Endothelial cell of umbilical vein (primary cell): Measurements from ENCODE around the gene DDI1. TPM values are rescaled to one million over a fixed set of nuclear protein-coding genes. Genes with fewer than 3 reads are reported as not detected.

Experiments used
- BruUV-seq: library from RNA; stranded (reverse); fragments of 400-500 nt; replicated peaks from 2 replicates; lab custom pipeline; 2021; lab: Mats Ljungman, UMichigan
- CTCF ChIA-PET: fragments of 300-600, 350-600 bp; sonication (Branson Sonifier 250); formaldehyde crosslinking; loops from one replicate; lab custom pipeline; 2021; ENCODE audit warnings: antibody characterized with exemption, inconsistent platforms; lab: Charles Lee
- POLR2A ChIA-PET: fragments of 300-600, 350-600 bp; sonication (Branson Sonifier 250); formaldehyde crosslinking; loops from one replicate; lab custom pipeline; 2021; ENCODE audit warnings: antibody characterized with exemption, inconsistent platforms; lab: Charles Lee
- DNase-seq: peaks from one replicate; pipeline ENCODE4 v3.0.0-alpha.2; 2011; ENCODE audit warnings: low read depth, low spot score
- FAIRE-seq: peaks from 2 replicates; lab custom pipeline; 2011; peaks lifted over from hg19 to GRCh38; lab: Jason Lieb, UNC
- H2AFZ ChIP-seq: 2 replicates; pipeline ENCODE4 v1.6.0; 2012; ENCODE audit warnings: low read depth, low read length, control low read depth, inconsistent platforms
- H3K27ac ChIP-seq: 2 replicates; pipeline ENCODE4 v1.5.1; 2011; ENCODE audit warnings: low read depth, mild to moderate bottlenecking, control low read depth, low read length, moderate library complexity; ENCODE audit not compliant: insufficient read depth
- H3K27me3 ChIP-seq, 2 experiments: 2 replicates each; pipeline versions ENCODE4 v1.6.0 to v1.6.1; 2011; ENCODE audit warnings: low read length in 2 of 2, mixed read lengths in 1 of 2; ENCODE audit not compliant: control insufficient read depth in 2 of 2, insufficient read depth in 2 of 2
- H3K36me3 ChIP-seq, 2 experiments: 2 replicates in 1 of 2; 3 replicates in 1 of 2; pipeline ENCODE4 v1.5.1; 2011; ENCODE audit warnings: low read length in 2 of 2, mild to moderate bottlenecking in 1 of 2, moderate library complexity in 1 of 2; ENCODE audit not compliant: control insufficient read depth in 2 of 2, insufficient read depth in 2 of 2; ENCODE audit errors: extremely low read depth in 1 of 2
- H3K4me1 ChIP-seq: 3 replicates; pipeline ENCODE4 v1.5.1; 2011; ENCODE audit warnings: mild to moderate bottlenecking, low read length; ENCODE audit not compliant: control insufficient read depth, insufficient read depth; ENCODE audit errors: extremely low read depth
- H3K4me2 ChIP-seq: 2 replicates; pipeline ENCODE4 v1.6.1; 2011; ENCODE audit warnings: low read length, control low read depth, mixed read lengths; ENCODE audit not compliant: insufficient read depth
- H3K4me3 ChIP-seq, 3 experiments: fragments of 200-600 bp in 1 of 3; sonication (generic), shearing (Covaris generic) in 1 of 3; replicated peaks in 1 of 3; 2 replicates each; pipeline ENCODE4 v1.5.1; 2011 to 2016; ENCODE audit warnings: control low read depth in 3 of 3, low read length in 3 of 3, mild to moderate bottlenecking in 2 of 3, inconsistent platforms in 1 of 3, low read depth in 1 of 3, moderate library complexity in 1 of 3; ENCODE audit not compliant: insufficient read depth in 1 of 3
- H3K79me2 ChIP-seq: 2 replicates; pipeline ENCODE4 v1.6.0; 2012; ENCODE audit warnings: low read length, inconsistent platforms; ENCODE audit not compliant: control insufficient read depth, insufficient read depth
- H3K9ac ChIP-seq: replicated peaks from 2 replicates; pipeline ENCODE3; 2011; ENCODE audit warnings: low read length, control low read depth; ENCODE audit not compliant: insufficient read depth; ENCODE audit errors: extremely low read depth
- H3K9me1 ChIP-seq: replicated peaks from 3 replicates; pipeline ENCODE4 v1.6.0; 2011; ENCODE audit warnings: mild to moderate bottlenecking, low read length; ENCODE audit not compliant: control insufficient read depth, insufficient read depth; ENCODE audit errors: extremely low read depth
- H3K9me3 ChIP-seq: replicated peaks from 2 replicates; pipeline ENCODE4 v1.5.1; 2012; ENCODE audit warnings: low read length, inconsistent platforms; ENCODE audit not compliant: control insufficient read depth, insufficient read depth
- H4K20me1 ChIP-seq: replicated peaks from 2 replicates; pipeline ENCODE3; 2011; ENCODE audit warnings: mild to moderate bottlenecking, low read length; ENCODE audit not compliant: control insufficient read depth, insufficient read depth; ENCODE audit errors: extremely low read depth
- EZH2 ChIP-seq: IDR thresholded peaks from 2 replicates; pipeline ENCODE4 v1.6.1; 2012; ENCODE audit warnings: borderline replicate concordance, low read depth, mild to moderate bottlenecking, moderate library complexity, low read length, inconsistent platforms; ENCODE audit not compliant: severe bottlenecking
- FOS ChIP-seq: IDR thresholded peaks from 2 replicates; pipeline ENCODE4 v1.6.1; 2011; ENCODE audit warnings: mild to moderate bottlenecking, low read length, moderate library complexity, borderline replicate concordance; ENCODE audit not compliant: insufficient read depth
- GATA2 ChIP-seq: IDR thresholded peaks from 2 replicates; pipeline ENCODE4 v1.7.0; 2011; ENCODE audit warnings: low read depth, mild to moderate bottlenecking, moderate library complexity, mixed read lengths, low read length; ENCODE audit not compliant: insufficient read length, insufficient read depth
- JUN ChIP-seq: IDR thresholded peaks from 2 replicates; pipeline ENCODE4 v1.6.1; 2011; ENCODE audit warnings: borderline replicate concordance, low read depth; ENCODE audit not compliant: insufficient read length, insufficient read depth
- MYC ChIP-seq: IDR thresholded peaks from one replicate; pipeline ENCODE4 v1.6.1; 2011; ENCODE audit warnings: mild to moderate bottlenecking, low read depth, low read length
- POLR2A ChIP-seq: IDR thresholded peaks from 2 replicates; pipeline ENCODE4 v1.6.1; 2012; ENCODE audit warnings: low read depth, mild to moderate bottlenecking, control low read depth, low read length
- POLR2AphosphoS5 ChIP-seq: IDR thresholded peaks from 2 replicates; pipeline ENCODE4 v1.6.1; 2012; ENCODE audit warnings: low read depth, mild to moderate bottlenecking, control low read depth, low read length, moderate library complexity; ENCODE audit not compliant: insufficient read depth
- dilution Hi-C: fragments of 300-500 bp; cut with MboI; formaldehyde crosslinking; loops from one replicate; pipeline ENCODE4 v1.15.0; 2019; ENCODE audit warnings: low sequenced_read_pairs; ENCODE audit not compliant: extremely low pct_ligation_motif_present
- intact Hi-C: fragments of 100-400 bp; cut with micrococcal nuclease; formaldehyde crosslinking; loops from one replicate; pipeline ENCODE4 v1.10.0; 2022
- polyA plus RNA-seq, 4 experiments: library from polyadenylated mRNA; depleted of rRNA in 3 of 4; stranded (reverse) in 3 of 4; unstranded in 1 of 4; fragments of >200 nt; gene quantifications; 2 replicates each; pipeline versions ENCODE4 v1.2.1 to v1.2.3, GENCODE V29; 2011 to 2012; ENCODE audit warnings: missing spikeins in 1 of 4
- total RNA-seq: library from RNA; stranded (reverse); gene quantifications from 2 replicates; pipeline ENCODE4 v1.2.3, GENCODE V29; 2021
- TF ChIP-seq, protein P1 (sequence below), 2 donors: IDR thresholded peaks; 1 replicate in 1 of 2; 2 replicates in 1 of 2; pipeline ENCODE4 v1.5.1; 2011; ENCODE audit warnings: low read length in 2 of 2, mild to moderate bottlenecking in 2 of 2, moderate library complexity in 2 of 2, control low read depth in 1 of 2, inconsistent platforms in 1 of 2, low read depth in 1 of 2; ENCODE audit not compliant: insufficient read depth in 1 of 2; ENCODE audit errors: extremely low read depth in 1 of 2
- TF ChIP-seq, protein P2 (sequence below): IDR thresholded peaks from 2 replicates; pipeline ENCODE4 v1.6.1; 2011; ENCODE audit not compliant: insufficient read depth, insufficient read length

DDI1 gene
- total and polyA plus RNA-seq, 2 donors (not counting 3 experiments of a cell fraction or from before 2014, with no cell fraction given) = not detected

DNA sequence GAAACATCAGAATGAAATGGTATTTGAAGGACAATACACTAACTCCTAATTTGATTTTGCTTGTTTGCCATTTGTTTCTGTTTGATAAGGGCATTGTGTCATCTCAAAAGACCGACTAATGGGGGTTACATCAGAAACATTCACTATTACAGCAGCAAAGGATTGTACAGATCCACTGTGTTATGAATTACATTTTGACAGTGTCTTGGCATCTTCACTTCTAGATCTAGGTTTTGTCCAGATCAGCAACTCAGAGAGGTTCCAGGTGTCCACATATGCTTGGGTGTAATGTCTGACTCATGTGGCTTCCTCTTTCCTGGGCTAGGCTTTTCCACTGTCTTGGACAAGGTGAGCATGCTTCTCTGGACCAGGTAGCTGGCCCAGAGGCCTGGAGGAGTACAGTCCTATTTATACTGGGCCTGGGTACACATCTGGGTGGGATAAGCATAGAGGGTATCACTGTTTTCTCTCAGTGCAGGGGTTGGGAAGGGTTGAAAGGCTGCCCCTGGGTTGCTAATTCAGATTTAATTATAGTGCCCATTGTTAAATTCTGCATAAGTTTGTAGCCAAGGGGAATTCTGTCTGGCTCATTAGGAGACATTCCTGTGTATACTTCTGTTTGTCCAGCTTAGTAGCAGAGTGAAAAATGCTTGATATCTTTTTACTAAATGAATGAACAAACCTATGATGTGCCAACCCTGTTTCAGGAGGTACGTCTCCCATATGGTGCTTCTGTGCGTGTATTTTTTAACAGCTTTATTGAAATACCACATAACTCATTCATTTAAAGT is 23.8 kb downstream of the DDI1 start:
- TF ChIP-seq, protein P1, sequence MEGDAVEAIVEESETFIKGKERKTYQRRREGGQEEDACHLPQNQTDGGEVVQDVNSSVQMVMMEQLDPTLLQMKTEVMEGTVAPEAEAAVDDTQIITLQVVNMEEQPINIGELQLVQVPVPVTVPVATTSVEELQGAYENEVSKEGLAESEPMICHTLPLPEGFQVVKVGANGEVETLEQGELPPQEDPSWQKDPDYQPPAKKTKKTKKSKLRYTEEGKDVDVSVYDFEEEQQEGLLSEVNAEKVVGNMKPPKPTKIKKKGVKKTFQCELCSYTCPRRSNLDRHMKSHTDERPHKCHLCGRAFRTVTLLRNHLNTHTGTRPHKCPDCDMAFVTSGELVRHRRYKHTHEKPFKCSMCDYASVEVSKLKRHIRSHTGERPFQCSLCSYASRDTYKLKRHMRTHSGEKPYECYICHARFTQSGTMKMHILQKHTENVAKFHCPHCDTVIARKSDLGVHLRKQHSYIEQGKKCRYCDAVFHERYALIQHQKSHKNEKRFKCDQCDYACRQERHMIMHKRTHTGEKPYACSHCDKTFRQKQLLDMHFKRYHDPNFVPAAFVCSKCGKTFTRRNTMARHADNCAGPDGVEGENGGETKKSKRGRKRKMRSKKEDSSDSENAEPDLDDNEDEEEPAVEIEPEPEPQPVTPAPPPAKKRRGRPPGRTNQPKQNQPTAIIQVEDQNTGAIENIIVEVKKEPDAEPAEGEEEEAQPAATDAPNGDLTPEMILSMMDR (IDR thresholded peaks at IDR 0.05; ENCODE audit: extremely low read depth in 1 of 2, insufficient read depth in 1 of 2, low read depth in 1 of 2, low read length in 2 of 2) = no peak
- TF ChIP-seq JUN = no peak
- TF ChIP-seq, protein P2, sequence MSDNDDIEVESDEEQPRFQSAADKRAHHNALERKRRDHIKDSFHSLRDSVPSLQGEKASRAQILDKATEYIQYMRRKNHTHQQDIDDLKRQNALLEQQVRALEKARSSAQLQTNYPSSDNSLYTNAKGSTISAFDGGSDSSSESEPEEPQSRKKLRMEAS = no peak
- TF ChIP-seq POLR2AphosphoS5 = no peak
- no peak for TF ChIP-seq FOS
- TF ChIP-seq POLR2A = no peak
- no peak for TF ChIP-seq MYC
- no peak for TF ChIP-seq GATA2
- TF ChIP-seq EZH2 = no peak

More for the DNA sequence above, 23.8 kb downstream of the DDI1 start:
- Histone ChIP-seq H4K20me1 (no peaks in the 10 kb centered on the region), H3K4me1 (no peaks in the 10 kb centered on the region), H3K4me2 (no peak overlapping the region), H3K27ac (no peak overlapping the region), H3K36me3 (no peaks in the 10 kb centered on the region), H2AFZ (no peak overlapping the region), H3K9ac (no peak overlapping the region), H3K79me2 (no peaks in the 10 kb centered on the region), H3K4me3 (no peak overlapping the region), H3K9me1 (no peaks in the 10 kb centered on the region), H3K9me3 (no peaks in the 10 kb centered on the region), H3K27me3 (no peaks in the 10 kb centered on the region)
- FAIRE-seq = no peak
- intact Hi-C loops = no loop called here
- CTCF ChIA-PET = no interaction called here
- DNase-seq = no peak
- POLR2A ChIA-PET = no interaction called here
- no TSS peak for BruUV-seq
- dilution Hi-C loops = no loop called here
